OCI-M1 (cell line): ENCODE measurements around the gene MOK.
A peak's percentile ranks its signal among the peaks of the same experiment; 100 is the strongest.

Source experiments
- DNase-seq: peaks from one replicate; lab custom pipeline; 2025; lab: John Stamatoyannopoulos, UW

MOK gene

GRCh38 chr14:102283631-102284129 lies 21.3 kb downstream of the MOK start:
- DNase-seq: no peak

DNA sequence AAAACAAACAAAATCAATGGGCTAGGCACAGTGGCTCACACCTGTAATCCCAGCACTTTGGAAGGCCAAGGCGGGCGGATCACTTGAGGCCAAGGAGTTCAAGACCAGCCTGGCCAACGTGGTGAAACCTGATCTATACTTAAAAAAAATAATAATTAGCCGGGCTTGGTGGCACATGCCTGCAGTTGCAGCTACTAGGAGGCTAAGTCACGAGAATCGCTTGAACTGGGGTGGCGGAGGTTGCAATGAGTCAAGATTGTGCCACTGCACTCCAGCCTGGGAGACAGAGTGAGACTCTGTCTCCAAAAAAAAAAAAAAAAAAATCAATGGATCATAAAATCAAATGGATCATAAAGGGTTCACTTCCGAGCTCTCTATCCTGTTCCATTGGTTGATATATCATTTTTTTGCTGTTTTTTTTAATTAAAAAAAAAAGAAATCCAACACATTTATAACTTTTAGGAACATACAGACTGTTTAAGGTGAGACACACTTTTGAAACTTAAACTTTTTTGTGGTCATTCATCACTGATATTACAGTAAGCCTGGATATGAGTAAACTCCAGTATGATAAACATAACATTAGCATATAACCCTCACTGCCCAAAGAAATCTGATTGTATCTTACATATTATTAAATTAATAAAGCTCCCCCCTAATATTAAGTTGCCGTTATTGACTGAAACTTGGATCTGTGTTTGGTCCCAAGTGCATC lies 22.1 kb downstream of the MOK start:
- DNase-seq: no peak

DNA sequence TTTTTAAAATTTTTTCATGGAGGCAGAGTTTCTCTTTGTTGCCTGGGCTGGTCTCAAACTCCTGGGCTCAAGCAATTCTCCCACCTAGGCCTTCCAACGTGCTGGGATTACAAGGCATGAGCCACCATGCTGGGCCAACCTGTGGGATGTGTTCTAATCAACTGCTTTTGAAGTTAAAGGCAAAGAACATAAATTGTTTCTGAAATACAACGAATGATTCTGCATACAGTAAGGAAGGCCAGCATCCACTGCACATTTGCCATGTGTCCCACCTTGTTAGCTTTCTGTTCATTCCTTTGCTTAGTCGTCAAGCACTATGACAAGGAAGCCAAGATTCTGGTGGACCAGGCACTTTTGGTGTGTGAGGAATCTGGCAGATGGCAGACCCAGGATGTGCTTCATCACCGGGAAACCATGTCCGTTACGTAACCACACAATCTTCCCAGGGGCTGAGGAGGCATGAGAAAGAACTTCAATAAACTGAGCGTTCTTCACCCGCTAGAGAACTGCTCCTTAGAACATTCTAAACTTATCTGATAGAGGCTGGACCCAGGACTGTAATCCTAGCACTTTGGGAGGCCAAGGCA lies 24.5 kb downstream of the MOK start:
- DNase-seq: no peak

GRCh38 chr14:102279688-102280348 lies 25.1 kb downstream of the MOK start:
- DNase-seq: no peak

GRCh38 chr14:102279282-102279681 lies 25.7 kb downstream of the MOK start:
- no peak for DNase-seq

GRCh38 chr14:102278631-102278935 lies 26.4 kb downstream of the MOK start:
- DNase-seq: no peak

- DNase-seq: no peak
These were observed 26.9 kb downstream of the MOK start for GRCh38 chr14:102277874-102278630.

DNA sequence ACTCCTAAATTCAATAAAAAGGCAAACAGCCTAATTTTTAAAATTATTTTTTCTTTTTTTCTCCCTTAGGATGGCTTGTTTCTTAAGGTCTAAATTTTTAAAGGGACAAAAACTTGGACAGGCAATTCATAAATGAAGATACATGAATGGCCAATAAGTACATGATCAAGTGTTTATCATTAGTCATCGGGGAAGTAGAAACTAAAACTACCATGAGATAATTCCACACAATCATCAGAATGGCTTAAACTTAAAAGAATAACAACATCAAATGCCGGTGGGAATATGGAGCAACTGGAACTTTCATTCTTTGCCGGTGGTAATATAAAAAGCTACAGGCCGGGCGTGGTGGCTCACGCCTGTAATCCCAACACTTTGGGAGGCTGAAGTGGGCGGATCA lies 29.1 kb downstream of the MOK start:
- no peak for DNase-seq

GRCh38 chr14:102272392-102272791 lies 32.6 kb downstream of the MOK start:
- no peak for DNase-seq

- no peak for DNase-seq
These were observed 40.2 kb downstream of the MOK start for GRCh38 chr14:102264775-102265174.

DNA sequence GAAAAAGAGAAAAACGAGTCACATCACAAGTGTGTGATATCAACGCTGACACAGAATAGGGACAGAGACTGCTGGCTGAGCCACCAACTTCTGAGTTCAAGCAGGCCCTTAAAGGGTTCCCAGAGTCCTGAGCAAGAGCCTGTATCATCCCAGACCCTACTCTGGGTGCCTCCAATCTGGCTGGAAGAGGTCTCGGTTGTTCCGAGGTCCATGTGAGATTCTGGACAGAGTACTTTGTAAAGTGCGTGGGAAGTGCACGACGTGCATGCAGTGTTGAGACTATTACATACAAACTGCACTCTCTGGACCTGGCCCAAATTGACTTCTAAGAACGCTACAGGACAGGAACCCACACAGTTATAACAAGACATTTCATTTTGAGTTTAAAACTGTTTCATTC lies 40.6 kb downstream of the MOK start:
- no peak for DNase-seq

DNA sequence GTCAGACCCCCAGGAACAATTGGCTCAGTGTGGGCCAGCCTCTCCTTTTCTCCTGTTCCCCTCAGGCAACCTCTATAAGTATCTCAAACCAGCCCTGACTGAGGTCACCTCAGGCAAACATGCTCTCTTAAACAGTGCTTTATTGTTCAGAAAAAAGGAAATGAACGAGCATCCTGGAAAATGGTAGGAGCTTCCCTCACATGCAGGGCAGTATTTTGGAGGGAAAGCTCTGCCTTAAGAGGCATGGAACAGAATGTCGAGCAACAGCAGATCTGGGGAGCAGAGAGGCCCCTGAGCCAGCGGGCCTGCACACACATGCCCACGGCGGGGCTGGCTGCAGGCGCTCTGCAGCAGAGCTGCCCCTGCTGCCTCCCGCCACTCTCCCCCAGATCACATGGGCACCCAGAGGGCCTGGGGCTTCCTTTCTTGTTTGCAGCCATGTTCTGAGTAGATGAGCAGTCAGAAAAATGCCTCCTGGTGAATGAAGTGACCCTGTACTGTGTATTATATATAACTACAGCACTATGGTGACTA lies 42.0 kb downstream of the MOK start:
- DNase-seq: no peak

- no peak for DNase-seq
These were observed 46.8 kb downstream of the MOK start for GRCh38 chr14:102258136-102258535.

DNA sequence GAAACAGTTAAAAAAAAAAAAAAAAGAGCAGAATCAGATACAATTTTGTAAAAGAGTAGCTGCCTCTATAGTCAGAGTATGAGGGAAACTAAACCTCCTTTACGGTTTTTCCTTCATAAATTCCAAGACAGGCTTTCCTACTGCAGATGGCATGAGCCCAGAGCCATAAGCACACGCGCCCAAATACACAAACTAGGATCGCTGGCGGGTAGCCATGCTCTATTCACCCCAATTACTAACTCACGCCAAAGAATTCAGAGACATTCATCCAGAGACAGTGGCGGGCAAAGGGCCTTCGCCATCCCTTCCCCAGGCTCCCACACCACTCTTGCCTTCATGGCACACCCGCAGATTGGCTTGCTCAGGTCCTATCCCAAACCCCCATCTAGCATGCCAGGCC lies 48.2 kb downstream of the MOK start:
- no peak for DNase-seq

DNA sequence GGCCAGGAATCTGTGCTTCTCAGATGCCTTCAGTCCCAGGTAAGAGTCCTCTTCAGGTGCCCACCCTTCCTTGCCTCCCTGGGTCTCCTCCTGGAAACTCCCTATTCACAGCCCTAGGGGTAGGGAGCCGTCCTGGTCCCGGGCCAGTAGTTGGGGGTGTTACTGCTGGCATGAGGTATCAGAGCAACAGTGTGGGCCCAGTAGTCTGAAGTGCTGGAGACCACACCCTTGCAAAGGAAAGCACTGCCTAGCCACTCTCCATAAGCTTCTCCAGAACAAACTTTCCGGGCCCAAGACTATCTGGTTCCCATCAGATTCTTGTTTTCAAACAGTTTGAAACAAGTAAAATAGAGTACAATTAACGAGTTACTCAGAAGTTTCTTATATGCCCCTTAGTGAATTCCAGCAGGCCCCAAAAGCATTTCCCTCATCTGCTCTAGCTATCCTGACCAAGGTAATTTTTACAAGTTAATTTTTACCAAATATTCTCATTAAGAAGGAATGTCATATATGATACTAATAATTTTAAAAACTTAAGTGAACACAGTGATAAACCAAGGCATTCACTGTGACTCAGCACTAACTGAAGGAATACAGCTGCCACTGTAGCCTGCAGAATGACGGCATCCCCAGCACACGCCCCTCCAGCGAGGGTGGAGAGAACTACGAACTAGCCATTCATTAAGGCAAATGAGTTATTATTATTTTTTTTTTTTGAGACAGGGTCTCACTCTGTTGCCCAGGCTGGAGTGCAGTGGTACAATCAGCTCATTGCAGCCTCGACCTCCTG lies 49.4 kb downstream of the MOK start:
- DNase-seq: peak; percentile 10

DNA sequence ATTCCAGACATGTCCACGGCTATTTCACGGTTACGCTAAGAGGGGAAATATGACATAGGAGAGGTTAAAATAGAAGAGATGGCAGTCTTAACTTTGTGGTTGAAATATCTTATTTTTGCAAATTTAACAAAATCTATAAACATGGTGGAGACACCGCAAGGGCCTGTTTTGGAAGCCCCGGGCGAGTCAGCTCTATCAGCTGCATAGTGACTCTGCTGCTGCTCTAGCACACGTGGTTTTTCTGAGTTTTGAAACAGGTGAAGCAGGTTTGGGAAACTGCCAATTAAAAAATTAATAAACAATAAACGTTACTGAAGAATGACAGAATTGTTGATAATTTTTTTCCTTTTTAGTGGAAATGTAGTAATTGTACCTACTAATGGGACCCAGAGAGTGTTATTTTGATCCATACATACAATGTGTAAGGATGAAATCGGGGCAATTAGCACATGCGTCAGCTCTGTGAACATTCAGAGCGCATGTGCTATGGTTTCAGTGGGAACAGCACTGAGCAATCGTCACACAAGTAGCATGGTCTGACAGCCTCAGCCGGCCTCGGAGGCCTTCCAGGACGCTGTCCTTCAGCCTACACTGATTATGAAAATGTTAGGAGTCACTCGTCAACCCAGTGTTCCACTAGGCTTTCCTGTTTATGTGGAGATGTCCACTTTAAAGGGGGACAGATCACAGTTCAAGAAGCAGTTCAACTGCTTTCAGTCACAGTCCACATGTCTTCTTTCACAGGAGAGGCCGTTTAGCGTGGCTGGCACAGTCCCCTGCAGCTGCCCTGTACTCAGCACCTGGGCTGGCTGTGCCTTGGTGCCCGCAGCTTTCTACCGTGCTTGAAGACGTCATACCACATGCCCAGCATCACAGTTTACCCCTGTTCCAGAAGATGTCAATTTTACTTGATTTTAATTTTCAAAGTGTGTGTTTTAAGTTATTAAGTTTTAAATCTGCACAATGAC lies 51.8 kb downstream of the MOK start:
- no peak for DNase-seq

GRCh38 chr14:102251161-102251560 lies 53.8 kb downstream of the MOK start:
- no peak for DNase-seq

DNA sequence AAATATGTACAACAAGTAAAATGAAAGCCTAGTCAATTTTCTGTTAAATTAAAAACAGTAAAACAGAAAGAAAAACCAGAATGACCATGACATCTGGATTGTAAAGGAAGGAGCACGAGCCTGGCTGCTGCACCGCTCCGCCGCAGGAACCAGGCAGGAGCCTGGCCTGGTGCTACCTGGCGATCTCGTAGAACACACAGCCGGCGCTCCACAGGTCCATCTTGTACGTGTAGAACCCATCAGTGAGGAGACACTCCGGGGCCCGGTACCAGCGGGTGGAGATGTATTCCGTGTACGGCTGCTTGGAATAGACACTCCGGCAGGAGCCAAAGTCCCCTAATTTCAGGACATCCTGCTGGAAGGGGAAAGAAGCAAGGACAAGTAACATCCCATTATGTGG lies 54.3 kb downstream of the MOK start:
- no peak for DNase-seq

DNA sequence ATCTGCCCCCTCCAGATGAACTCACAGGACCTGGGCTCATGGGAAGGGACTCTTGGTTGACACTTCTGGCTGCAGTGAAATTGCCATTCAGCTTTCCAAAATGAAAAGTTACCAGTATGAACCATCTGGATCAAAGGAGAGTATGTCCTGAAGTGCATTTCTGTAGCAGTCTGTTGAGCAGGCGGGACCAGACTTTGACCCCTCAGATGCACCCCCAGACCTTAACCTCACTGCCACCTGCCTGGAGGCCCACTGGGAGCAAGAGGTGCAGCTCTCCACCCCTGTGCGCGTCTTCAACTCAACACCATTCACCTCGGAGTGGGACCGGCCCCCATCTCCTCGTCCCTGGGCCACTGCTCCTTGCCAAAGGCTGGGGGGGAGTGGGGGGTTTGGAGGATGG lies 55.0 kb downstream of the MOK start:
- DNase-seq: no peak

- DNase-seq: no peak
These were observed 55.9 kb downstream of the MOK start for GRCh38 chr14:102249041-102249440.

- no peak for DNase-seq
These were observed 56.8 kb downstream of the MOK start for GRCh38 chr14:102248121-102248520.
